ENCODE results near the gene PSMA3. TPM values are rescaled to one million over a fixed set of nuclear protein-coding genes. Genes with fewer than 3 reads are reported as not detected.

Gene PSMA3
- total and polyA plus RNA-seq, 2 of the 8 experiments (the other 6 are each of a cell fraction or from before 2014, with no cell fraction given), result 285 to 507 TPM

GRCh38 chr14:58238252-58239243 lies 6.1 kb upstream of the PSMA3 start:
- Histone ChIP-seq H3K4me2 (ENCODE audit: insufficient read depth in 1 of 2, low read depth in 2 of 2, low read length in 2 of 2) (peak overlapping the region; percentile 60 to 91), H3K18ac (ENCODE audit: extremely low read depth, low read length) (peak overlapping the region; percentile 78), H3K4ac (replicated peaks; ENCODE audit: insufficient read length, low read depth, low read length) (no peak overlapping the region), H3K23ac (ENCODE audit: insufficient read length) (no peak overlapping the region), H3K79me2 (ENCODE audit: control insufficient read depth in 1 of 2, insufficient read depth in 2 of 2, low read length in 2 of 2) (no peaks in the 10 kb centered on the region), H2BK120ac (replicated peaks; ENCODE audit: low read depth, low read length) (no peak overlapping the region), H3K56ac (replicated peaks; ENCODE audit: insufficient read length, low read depth, low read length) (no peak overlapping the region), H3K36me3 (ENCODE audit: control insufficient read depth in 2 of 4, insufficient read depth in 4 of 4, low read length in 3 of 4) (peaks cover 0 to 2% (median 0%) of the 10 kb centered on the region in 4 experiments; a peak in 1 of 8 replicates), H2BK20ac (ENCODE audit: low read length) (0 out of 2 replicates have a peak overlapping the region, but pooled peaks have one; percentile 34), H3K27me3 (replicated peaks in 1 of 4; ENCODE audit: control insufficient read depth in 3 of 4, extremely low read depth in 1 of 4, insufficient read depth in 3 of 4, low read length in 3 of 4) (no peaks in the 10 kb centered on the region), H2AFZ (ENCODE audit: low read length) (0 out of 2 replicates have a peak overlapping the region, but pooled peaks have one; percentile 6), H2BK5ac (ENCODE audit: low read depth, low read length) (peak overlapping the region; percentile 85; the same call in 1 of the 2 replicates), H2BK15ac (ENCODE audit: low read length) (peak overlapping the region; percentile 92), H3K9ac (replicated peaks in 1 of 4; ENCODE audit: extremely low read depth in 1 of 4, low read depth in 3 of 4, low read length in 3 of 4) (peak overlapping the region in 2 of 4 experiments; percentile 22 to 45; a peak in 2 of 7 replicates), H3K27ac (ENCODE audit: low read depth, low read length) (0 out of 2 replicates have a peak overlapping the region, but pooled peaks have one; percentile 49), H2AK5ac (ENCODE audit: low read depth, low read length) (0 out of 2 replicates have a peak overlapping the region, but pooled peaks have one; percentile 54), H3K79me1 (ENCODE audit: low read depth, low read length) (no peaks in the 10 kb centered on the region), H4K5ac (ENCODE audit: insufficient read length, low read depth, low read length) (no peak overlapping the region), H3K4me3 (ENCODE audit: extremely low read depth in 1 of 4, insufficient read depth in 2 of 4, low read depth in 3 of 4, low read length in 4 of 4) (peak overlapping the region in 3 of 4 experiments; percentile 24 to 97 (median 96); a peak in 4 of 8 replicates), H3K14ac (ENCODE audit: insufficient read length) (no peak overlapping the region), H3K9me3 (ENCODE audit: insufficient read depth in 2 of 2, low read depth in 1 of 2, low read length in 1 of 2) (no peaks in the 10 kb centered on the region), H4K91ac (replicated peaks; ENCODE audit: insufficient read length, low read length) (no peak overlapping the region), H4K20me1 (replicated peaks in 1 of 2; ENCODE audit: control insufficient read depth in 1 of 2, insufficient read depth in 2 of 2, low read length in 2 of 2) (no peaks in the 10 kb centered on the region), H3K4me1 (replicated peaks in 1 of 4; ENCODE audit: control insufficient read depth in 3 of 4, insufficient read depth in 4 of 4, low read length in 3 of 4) (peaks cover 0 to 6% (median under 1%) of the 10 kb centered on the region in 4 experiments; a peak in 3 of 7 replicates), H4K8ac (ENCODE audit: extremely low read depth, insufficient read depth, low read length) (no peak overlapping the region), H2BK12ac (ENCODE audit: low read depth, low read length) (peak overlapping the region; percentile 99), H3K23me2 (ENCODE audit: low read depth, low read length) (peaks cover 4% of the 10 kb centered on the region)
- FAIRE-seq (peak; percentile 57), DNase-seq (ENCODE audit: low read depth in 1 of 2, low spot score in 2 of 2) (no peak)
- WGBS, 2 experiments (ENCODE audit: extremely low coverage in 1 of 2, insufficient coverage in 1 of 2, insufficient read length in 1 of 2, insufficient replicate concordance in 2 of 2, low coverage in 1 of 2, low lambda C conversion rate in 2 of 2, missing lambda C conversion rate in 1 of 2), result 65% methylated on average over 16 of the region's 16 CpGs; no CpG with 5 or more reads in 1 of the 2 experiments
- ChIA-PET CTCF (ENCODE audit: partially characterized antibody) (no interaction called here), POLR2A (ENCODE audit: partially characterized antibody) (interaction anchor here (0.6 kb wide), 1 partner anchor 40 kb away, joined by 3 read pairs; no protein-coding TSS in a partner anchor)
- peak; percentile 78 for TF ChIP-seq TEAD4 (IDR thresholded peaks at IDR 0.05; ENCODE audit: low read depth, low read length)
- TF ChIP-seq, protein P1, sequence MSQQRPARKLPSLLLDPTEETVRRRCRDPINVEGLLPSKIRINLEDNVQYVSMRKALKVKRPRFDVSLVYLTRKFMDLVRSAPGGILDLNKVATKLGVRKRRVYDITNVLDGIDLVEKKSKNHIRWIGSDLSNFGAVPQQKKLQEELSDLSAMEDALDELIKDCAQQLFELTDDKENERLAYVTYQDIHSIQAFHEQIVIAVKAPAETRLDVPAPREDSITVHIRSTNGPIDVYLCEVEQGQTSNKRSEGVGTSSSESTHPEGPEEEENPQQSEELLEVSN (IDR thresholded peaks at IDR 0.05), result no peak
- 0 out of 2 replicates have a peak, but pooled peaks have one; percentile 2 for TF ChIP-seq MAFK (IDR thresholded peaks at IDR 0.05; ENCODE audit: low read depth, low read length)
